Measurements from ENCODE around the gene FAM209B. TPM values are rescaled to one million over a fixed set of nuclear protein-coding genes. Genes with fewer than 3 reads are reported as not detected.

FAM209B gene
- total RNA-seq, 4 donors from 2014 or later, result not detected

GRCh38 chr20:56513161-56514150 lies 19.6 kb upstream of the FAM209B start:
- no peaks in the 10 kb centered on the region for H3K4me1 ChIP-seq
- in situ Hi-C loops (cut with MboI; ENCODE audit: low sequenced_read_pairs in 4 of 4), result no loop called here
- intact Hi-C loops (cut with DNase I; ENCODE audit: low total_unique reads), result no loop called here
- no peaks in the 10 kb centered on the region for H3K9me3 ChIP-seq
- DNase-seq (no peak), ATAC-seq (no peak)
- TF ChIP-seq POLR2A (IDR thresholded peaks at IDR 0.05) (no peak), CTCF (IDR thresholded peaks at IDR 0.05 in 4 of 5, conservative IDR thresholded peaks at IDR 0.05 in 1 of 5) (no peak)
- peaks cover 0 to 39% of the 10 kb centered on the region in 2 donors for H3K36me3 ChIP-seq
- no peak overlapping the region for H3K4me3 ChIP-seq
- H3K27me3 ChIP-seq, result no peaks in the 10 kb centered on the region
- H3K27ac ChIP-seq, result no peak overlapping the region

GRCh38 chr20:56516631-56517030 lies 16.4 kb upstream of the FAM209B start:
- in situ Hi-C loops (cut with MboI; ENCODE audit: low sequenced_read_pairs in 4 of 4) (no loop called here), intact Hi-C loops (cut with DNase I; ENCODE audit: low total_unique reads) (no loop called here)
- peaks cover 0 to 7% (median 0%) of the 10 kb centered on the region in 3 donors for H3K9me3 ChIP-seq
- H3K27ac ChIP-seq, result no peak overlapping the region
- H3K4me3 ChIP-seq, result no peak overlapping the region
- H3K4me1 ChIP-seq, result no peaks in the 10 kb centered on the region
- no peak for DNase-seq
- H3K36me3 ChIP-seq, result peaks cover 0 to 62% of the 10 kb centered on the region in 2 donors
- ATAC-seq, result no peak
- TF ChIP-seq CTCF (IDR thresholded peaks at IDR 0.05 in 4 of 5, conservative IDR thresholded peaks at IDR 0.05 in 1 of 5) (no peak), POLR2A (IDR thresholded peaks at IDR 0.05) (no peak)
- no peaks in the 10 kb centered on the region for H3K27me3 ChIP-seq

- in situ Hi-C loops (cut with MboI; ENCODE audit: low sequenced_read_pairs in 4 of 4) (no loop called here), intact Hi-C loops (cut with DNase I; ENCODE audit: low total_unique reads) (no loop called here)
- Histone ChIP-seq H3K4me3 (no peak overlapping the region), H3K4me1 (no peaks in the 10 kb centered on the region), H3K27me3 (no peaks in the 10 kb centered on the region), H3K27ac (no peak overlapping the region), H3K36me3 (peaks cover 0 to 60% of the 10 kb centered on the region in 2 donors), H3K9me3 (peaks cover 0 to 7% (median 0%) of the 10 kb centered on the region in 3 donors)
- DNase-seq, result no peak
- TF ChIP-seq POLR2A (IDR thresholded peaks at IDR 0.05), result no peak
- TF ChIP-seq CTCF (IDR thresholded peaks at IDR 0.05 in 4 of 5, conservative IDR thresholded peaks at IDR 0.05 in 1 of 5), result no peak
- ATAC-seq, result no peak
Observed at GRCh38 chr20:56517211-56517610, 15.8 kb upstream of the FAM209B start.

DNA sequence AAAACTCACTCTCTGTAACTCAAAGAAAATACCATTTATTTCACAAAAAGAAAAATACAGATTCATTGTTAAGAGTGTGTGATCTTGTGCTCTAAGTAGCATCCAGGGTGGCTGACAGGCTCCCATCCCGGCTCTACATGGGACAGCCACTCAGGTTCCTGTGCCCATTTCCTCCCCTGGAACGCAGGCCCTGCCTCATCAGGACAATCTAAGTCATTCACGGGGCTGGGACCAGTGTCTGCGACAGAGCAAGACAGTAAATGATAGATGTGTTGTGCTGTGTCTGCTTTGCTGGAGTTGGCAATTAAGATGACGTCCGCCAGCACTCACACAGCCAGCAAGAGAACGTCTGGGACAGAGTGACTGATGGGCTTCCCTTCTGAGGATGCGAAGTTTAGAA lies 15.4 kb upstream of the FAM209B start:
- Histone ChIP-seq H3K27ac (no peak overlapping the region), H3K4me1 (no peaks in the 10 kb centered on the region), H3K36me3 (peaks cover 0 to 56% of the 10 kb centered on the region in 2 donors), H3K27me3 (no peaks in the 10 kb centered on the region), H3K9me3 (peaks cover 0 to 7% (median 0%) of the 10 kb centered on the region in 3 donors), H3K4me3 (no peak overlapping the region)
- TF ChIP-seq POLR2A (IDR thresholded peaks at IDR 0.05) (no peak), CTCF (IDR thresholded peaks at IDR 0.05 in 4 of 5, conservative IDR thresholded peaks at IDR 0.05 in 1 of 5) (no peak)
- DNase-seq, result no peak
- ATAC-seq, result no peak
- in situ Hi-C loops (cut with MboI; ENCODE audit: low sequenced_read_pairs in 4 of 4) (no loop called here), intact Hi-C loops (cut with DNase I; ENCODE audit: low total_unique reads) (no loop called here)

Data from gastrocnemius medialis (tissue), 4 donors.